8988T (cell line): ENCODE data around the gene FAT2.
"Not testable (repeated sequence)": the region's sequence is repeated elsewhere in the genome, so short reads cannot be mapped to it uniquely, and the experiment has no call there.

Experiments used
- DNase-seq: peaks from one replicate; pipeline ENCODE4 v3.0.0; 2011

FAT2 gene

DNA sequence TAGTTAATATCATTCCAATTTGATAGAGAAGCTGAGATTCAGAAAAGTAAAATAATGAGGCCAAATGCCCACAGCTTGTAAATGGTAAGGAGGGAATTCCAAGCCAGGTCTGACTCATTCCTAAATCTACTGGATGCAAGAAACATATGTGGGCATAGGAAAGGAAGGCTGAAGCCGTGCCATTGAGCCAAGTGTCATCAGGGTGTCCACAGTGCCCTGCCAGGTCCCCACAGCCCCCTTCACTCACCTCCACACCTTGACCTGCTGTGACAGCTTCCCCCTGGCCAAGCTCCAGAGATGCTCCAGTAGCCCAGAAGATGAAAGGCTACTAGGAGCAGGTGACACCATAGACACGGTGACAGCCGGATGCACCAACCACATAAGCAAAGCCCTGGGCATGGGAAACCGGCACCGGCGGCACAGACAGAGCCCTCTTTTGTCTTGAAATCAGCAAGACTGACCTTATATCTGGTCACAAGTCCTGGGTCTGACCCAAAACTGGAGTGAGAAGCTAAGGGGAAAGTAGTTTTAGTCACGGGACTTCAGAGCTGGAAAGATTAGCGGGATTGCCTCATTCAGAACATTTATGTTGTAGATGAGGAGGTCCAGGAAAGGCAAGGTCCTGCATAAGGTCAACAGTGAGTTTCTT is 20.1 kb upstream of the FAT2 start:
- no peak for DNase-seq

DNA sequence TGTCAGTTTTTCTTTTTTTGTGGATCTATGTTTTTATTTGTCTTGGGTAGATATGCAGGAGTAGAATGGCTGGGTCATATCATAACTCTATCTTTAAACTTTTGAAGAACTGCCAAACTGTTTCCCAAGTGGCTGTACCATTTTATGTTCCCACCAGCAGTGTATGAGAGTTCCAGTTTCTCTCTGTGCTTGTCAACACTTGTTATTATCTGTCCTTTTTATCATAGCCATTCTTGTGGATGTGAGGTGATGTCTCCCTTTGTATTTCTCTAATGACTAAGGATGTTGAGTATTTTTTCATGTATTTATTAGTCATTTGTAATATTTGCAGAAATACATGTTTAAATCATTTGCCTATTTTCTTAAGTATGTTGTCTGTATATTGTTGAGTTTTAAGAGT is 17.4 kb upstream of the FAT2 start:
- no peak for DNase-seq

DNA sequence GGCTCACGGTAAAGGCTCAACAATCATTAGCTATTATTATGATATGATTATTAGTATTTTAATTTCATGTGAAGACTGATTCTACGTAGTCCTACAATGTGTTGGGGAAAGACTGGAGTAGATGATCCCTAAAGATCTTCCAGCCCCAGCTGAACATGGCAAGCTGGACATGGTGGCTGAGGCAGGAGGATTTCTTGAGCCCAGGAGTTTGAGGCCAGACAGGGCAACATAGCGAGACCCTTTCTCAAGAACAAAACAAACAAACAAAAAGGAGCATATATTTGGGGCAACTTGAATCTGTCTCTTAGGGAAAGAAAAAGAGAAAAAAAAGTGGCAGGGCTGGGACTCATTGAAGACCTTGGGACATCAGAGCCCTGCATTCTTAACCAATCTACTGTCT is 16.2 kb upstream of the FAT2 start:
- no peak for DNase-seq

- DNase-seq: no peak
These were observed 14.4 kb upstream of the FAT2 start for GRCh38 chr5:151605559-151605958.

DNA sequence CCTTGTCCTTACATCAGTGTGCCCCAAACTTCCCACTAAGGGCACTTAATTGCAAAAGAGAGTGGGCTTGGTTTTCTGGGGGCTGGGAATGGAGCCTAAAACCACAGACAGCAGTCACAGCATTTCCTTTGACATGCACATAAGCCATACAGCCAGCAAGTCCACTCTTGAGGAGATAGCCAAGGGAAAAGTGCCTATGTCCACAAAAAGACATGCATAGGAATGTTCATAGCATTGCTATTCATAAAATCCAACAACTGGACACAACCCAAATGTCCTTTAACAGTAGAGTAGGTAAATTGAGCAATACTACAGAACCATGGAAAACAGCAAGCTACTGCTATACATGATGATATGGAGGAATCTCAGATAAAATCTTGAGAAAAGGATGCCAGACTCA is 11.7 kb upstream of the FAT2 start:
- no peak for DNase-seq

GRCh38 chr5:151601391-151601790 is 10.3 kb upstream of the FAT2 start:
- no peak for DNase-seq

- DNase-seq: no peak
These were observed 9.0 kb upstream of the FAT2 start for GRCh38 chr5:151600069-151600665.

- no peak for DNase-seq
These were observed 7.9 kb upstream of the FAT2 start for GRCh38 chr5:151598984-151599383.

- DNase-seq: no peak
These were observed 7.4 kb upstream of the FAT2 start for GRCh38 chr5:151598549-151598948.

DNA sequence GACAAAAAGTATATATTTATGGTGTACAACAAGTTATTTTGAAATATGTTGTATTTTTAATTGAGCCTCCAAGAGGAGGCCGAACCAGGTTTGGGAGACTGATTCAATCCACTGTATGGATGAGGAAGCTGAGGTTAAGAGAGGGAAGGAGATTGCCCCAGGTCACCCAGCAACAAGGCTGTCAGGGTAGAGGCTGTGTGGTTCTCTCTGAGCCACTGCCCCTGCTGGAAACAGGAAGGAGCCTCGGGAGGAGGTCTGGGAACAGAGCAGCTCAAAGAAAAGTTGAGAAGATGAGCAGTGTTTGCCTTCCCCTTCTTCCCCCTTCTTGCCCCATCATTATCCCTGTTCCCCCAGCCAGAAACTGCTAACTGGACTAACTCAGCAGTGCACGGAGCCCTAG is 6.6 kb upstream of the FAT2 start:
- DNase-seq: no peak

GRCh38 chr5:151596828-151597539 is 5.9 kb upstream of the FAT2 start:
- no peak for DNase-seq

DNA sequence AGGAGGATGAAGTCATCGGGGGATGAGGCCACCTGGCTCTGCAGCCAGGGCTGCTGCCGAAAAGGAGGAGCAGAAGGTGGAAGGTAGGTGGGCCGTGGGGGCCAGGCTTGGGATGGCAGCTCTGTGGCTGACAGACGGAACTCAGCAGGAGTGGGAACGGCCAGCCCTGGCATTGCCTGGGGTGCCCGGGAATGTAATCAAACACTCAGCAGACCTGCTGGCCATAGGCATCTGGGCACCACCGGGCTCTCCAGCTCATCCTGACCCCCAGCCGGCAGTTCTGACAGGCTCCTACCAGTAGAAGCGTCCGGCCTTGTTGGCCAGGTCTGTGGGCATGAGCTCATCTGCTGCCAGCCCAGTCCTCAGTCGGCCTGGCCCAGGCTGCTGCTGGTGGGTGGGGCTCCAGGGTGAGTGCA is 4.3 kb upstream of the FAT2 start:
- no peak for DNase-seq

DNA sequence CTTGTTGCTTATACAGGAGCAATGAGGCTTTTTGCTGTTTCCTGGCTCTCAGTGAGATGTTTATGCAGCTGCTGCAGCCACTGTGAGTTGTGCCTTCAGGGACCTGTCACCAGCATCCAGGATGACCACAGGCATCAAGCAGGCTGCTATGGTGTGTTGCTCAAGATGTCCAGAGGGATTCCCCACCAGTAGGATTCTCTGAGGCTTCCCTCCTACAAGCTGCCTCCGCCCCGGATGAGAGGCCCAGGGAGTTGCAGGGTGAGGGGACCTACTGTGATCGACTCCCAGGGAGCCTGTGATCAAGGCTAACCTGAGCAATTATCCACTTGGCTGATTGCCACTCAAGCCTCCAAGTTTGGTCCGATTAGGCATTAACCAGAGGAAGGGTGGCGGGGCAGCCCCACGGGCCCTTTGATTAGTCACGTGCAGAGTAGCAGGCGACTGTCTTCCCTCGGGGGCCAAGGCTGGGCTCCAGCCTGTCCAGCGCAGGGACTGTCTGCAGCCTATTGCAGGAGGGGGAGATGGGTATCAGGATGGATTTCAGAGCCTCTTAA is 1.8 kb upstream of the FAT2 start:
- no peak for DNase-seq

GRCh38 chr5:151589878-151590570 is 1.1 kb downstream of the FAT2 start:
- no peak for DNase-seq

DNA sequence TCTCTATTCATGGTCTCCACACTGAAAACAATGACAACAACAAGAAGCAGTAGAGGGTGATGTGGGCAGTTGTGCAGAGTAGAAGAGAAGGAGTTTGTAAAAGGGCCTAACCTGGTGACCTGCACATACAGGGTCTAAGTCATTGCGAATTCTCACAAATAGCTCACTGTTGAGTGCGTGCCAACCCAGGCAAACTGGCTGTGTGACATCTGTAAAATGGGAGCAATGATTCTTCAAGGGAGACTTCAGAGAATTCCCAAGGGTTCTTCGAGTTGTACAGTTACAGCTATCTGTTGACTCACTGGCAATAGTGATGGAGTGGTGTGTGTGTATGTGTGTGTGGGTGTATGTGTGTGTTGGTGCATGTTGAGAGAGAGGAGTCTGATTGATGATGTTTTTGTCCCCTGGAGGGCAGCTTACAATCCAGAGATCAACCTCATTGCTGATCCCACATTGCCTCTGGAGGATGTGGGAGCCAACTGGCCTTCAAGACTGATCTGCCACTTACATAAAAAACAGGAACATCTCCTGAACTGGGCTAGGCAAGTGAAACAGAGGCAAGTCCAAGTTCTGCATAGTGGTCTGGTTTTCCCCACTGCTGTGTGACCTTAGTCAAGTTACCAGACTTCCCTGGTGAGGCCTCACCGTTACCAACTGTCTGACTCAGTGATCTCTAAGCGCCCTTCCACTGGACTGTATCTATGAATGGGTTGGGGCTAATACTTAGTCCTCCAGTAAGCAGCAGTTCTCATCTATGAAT is 3.2 kb downstream of the FAT2 start:
- no peak for DNase-seq

DNA sequence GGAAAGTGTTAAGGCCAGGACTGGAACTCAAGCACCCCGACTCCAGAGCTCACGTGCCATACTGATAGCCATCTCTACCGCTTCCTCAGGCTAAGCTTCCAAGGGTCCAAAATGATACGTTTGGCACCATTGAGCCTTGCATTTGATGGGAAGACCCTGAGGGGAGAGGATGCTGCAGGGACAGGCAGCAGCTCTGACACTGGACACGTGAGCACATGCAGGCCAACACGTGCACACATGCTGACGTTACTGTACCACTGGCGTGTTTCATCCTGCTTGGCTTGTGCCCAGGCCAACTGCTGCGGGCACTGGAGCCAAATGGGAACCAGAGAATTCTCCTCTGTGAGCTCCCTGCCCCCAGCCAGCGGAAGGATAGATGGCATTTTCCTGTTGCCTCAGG is 5.2 kb downstream of the FAT2 start:
- no peak for DNase-seq

DNA sequence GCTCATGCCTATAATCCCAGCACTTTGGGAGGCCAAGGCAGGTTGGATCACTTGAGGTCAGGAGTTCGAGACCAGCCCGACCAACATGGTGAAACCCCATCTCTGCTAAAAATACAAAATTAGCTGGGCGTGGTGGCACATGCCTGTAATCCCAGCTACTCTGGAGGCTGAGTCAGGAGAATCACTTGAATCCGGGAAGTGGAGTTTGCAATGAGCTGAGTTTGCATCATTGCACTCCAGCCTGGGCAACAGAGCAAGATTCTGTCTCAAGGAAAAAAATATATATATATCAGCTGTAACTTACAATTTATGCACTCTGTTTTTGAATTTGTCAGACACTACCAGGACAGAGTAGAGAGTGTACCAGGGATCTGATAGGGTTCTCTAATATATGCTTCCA is 5.8 kb downstream of the FAT2 start:
- DNase-seq: not testable (repeated sequence)

DNA sequence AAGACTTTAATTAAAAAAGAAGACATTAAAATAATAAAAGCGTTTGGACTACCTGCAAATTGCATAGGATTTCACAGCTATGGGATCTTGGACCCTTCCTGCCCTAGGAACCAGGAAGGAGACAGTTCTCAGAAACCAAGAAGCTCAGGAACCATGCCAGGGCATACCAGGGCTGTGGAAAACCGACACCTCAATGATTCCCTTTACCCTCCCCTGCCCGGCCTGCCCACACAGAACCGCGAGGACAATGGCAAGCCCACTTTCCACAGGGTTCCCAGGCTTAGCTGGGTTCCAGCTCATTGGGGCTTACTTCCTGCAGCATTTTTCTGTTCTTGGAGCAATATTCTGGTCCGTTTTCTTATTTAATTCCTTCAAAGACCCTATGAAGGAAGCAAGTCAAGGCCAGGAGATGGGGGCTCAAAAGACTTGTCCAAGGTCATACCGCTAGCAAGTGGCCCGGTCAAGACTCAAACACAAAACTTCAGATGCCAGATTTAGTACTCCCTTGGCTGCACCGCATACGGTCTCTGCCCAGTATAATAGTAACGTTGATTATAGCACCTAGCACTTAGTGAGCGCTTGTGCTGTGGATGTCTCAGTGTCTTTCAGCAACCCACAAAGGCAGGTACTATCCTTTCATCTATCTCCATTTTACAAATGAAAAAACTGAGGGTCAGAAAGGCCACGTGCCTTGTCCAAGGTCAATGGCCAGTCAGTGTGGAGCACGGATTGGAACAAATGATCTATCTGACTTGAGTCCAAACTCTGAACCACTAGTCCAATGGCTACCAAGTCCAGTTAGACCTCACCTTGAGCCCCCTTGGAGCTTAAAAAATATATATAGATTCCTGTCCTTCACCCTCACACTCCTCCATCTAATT is 6.8 kb downstream of the FAT2 start:
- DNase-seq: no peak

DNA sequence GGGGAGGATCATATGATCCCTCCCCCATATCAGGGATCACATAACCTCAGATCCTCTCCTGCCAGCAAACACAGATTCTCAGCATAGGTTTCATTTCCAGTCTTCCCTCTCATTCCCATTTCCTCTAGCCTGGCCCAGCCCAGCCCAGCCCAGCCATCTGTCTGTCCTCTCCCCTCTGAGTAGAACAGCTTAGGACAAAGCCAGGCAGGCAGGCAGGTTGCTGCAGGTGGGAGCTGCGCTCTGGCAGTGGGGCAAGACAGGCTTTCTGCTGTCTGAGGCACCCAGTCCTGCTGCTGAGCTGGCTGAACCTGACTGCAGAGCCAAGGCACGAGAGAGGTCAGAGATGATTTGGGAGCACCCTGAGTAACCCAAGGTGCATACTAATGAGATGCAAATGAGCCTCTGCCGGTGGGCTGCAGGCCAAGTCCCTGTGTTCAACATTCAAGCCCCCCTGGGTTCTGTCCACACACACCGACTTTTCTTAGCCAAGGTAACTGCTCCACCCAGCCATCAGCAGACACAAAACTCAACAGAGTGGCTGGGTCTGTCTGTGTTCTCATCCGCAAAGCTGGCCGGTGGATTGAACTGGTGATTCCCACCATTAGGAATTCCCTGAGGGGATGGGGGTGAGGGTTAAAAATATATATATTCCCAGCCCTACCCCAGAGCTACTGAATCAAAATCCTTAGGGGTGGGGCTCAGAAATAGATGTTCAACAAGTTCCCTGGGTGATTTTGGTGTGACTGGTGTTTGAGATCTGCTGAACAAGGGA is 9.1 kb downstream of the FAT2 start:
- DNase-seq: no peak

GRCh38 chr5:151581347-151581746 is 9.8 kb downstream of the FAT2 start:
- DNase-seq: no peak

DNA sequence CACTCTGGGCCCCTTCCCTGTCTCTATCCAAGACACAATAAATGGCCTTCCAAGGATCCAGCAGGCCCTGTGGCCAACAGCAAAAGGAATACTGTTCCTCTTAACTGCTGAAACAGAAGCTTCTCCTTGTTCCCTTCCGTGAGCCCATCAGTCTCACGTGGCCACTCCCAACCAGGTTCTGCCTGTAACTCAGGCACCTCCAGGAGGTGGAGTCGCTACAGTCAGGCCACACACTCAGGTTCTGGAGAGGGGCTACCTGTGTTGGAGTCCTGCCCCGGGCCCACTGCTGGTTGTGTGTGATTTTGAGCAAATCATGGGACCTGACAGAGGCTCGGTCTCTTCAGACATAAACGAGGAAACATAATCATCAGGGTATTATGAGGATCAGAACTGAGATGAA is 10.3 kb downstream of the FAT2 start:
- DNase-seq: no peak
